Stomach smooth muscle (tissue), 2 donors: ENCODE measurements around the gene PANX2.
A peak's percentile ranks its signal among the peaks of the same experiment; 100 is the strongest.

Experiments
- H3K27ac ChIP-seq: one replicate; pipeline ENCODE4 v1.7.0; 2013; ENCODE audit warnings: mild to moderate bottlenecking, low read length, inconsistent platforms
- H3K27me3 ChIP-seq, 2 donors: one replicate each; pipeline ENCODE4 v1.7.0; 2013; ENCODE audit warnings: low read length in 2 of 2; ENCODE audit not compliant: insufficient read depth in 2 of 2, control insufficient read depth in 1 of 2
- H3K36me3 ChIP-seq, 2 donors: one replicate each; pipeline ENCODE4 v1.7.0; 2013; ENCODE audit warnings: low read length in 2 of 2; ENCODE audit not compliant: control insufficient read depth in 2 of 2, insufficient read depth in 2 of 2
- H3K4me1 ChIP-seq: one replicate; pipeline ENCODE4 v1.7.0; 2013; ENCODE audit warnings: low read length; ENCODE audit not compliant: control insufficient read depth, insufficient read depth
- H3K4me3 ChIP-seq, 2 donors: one replicate each; pipeline ENCODE4 v1.7.0; 2013; ENCODE audit warnings: low read length in 2 of 2
- H3K9ac ChIP-seq, 2 donors: one replicate each; pipeline ENCODE4 v1.7.0; 2013; ENCODE audit warnings: low read length in 2 of 2, mild to moderate bottlenecking in 1 of 2
- H3K9me3 ChIP-seq, 2 donors: one replicate each; pipeline ENCODE4 v1.7.0; 2013; ENCODE audit warnings: low read length in 2 of 2; ENCODE audit not compliant: control insufficient read depth in 2 of 2
- donor health status: healthy.
- donor health status: Pancreatic carcinoma.

The PANX2 gene

GRCh38 chr22:50197000-50197800 is 26.7 kb downstream of the PANX2 start:
- H3K9ac ChIP-seq: no peak overlapping the region
- H3K9me3 ChIP-seq: no peaks in the 10 kb centered on the region
- peaks cover 0 to 6% of the 10 kb centered on the region in 2 donors for H3K36me3 ChIP-seq
- no peaks in the 10 kb centered on the region for H3K27me3 ChIP-seq
- H3K4me1 ChIP-seq: peaks cover 25% of the 10 kb centered on the region
- no peak overlapping the region for H3K27ac ChIP-seq
- H3K4me3 ChIP-seq: no peak overlapping the region

- Histone ChIP-seq H3K36me3 (peaks cover 0 to 6% of the 10 kb centered on the region in 2 donors), H3K4me3 (no peak overlapping the region), H3K27me3 (no peaks in the 10 kb centered on the region), H3K9ac (no peak overlapping the region), H3K4me1 (peaks cover 31% of the 10 kb centered on the region), H3K9me3 (no peaks in the 10 kb centered on the region), H3K27ac (no peak overlapping the region)
Observed at GRCh38 chr22:50197856-50198623, 27.5 kb downstream of the PANX2 start.

- Histone ChIP-seq H3K36me3 (peaks cover 0 to 6% of the 10 kb centered on the region in 2 donors), H3K9me3 (no peaks in the 10 kb centered on the region), H3K4me1 (peaks cover 31% of the 10 kb centered on the region), H3K27ac (no peak overlapping the region), H3K9ac (no peak overlapping the region), H3K27me3 (no peaks in the 10 kb centered on the region), H3K4me3 (no peak overlapping the region)
Observed at GRCh38 chr22:50198624-50199017, 28.1 kb downstream of the PANX2 start.

- peak overlapping the region; percentile 6 for H3K27ac ChIP-seq
- no peaks in the 10 kb centered on the region for H3K9me3 ChIP-seq
- H3K36me3 ChIP-seq: peaks cover 0 to 6% of the 10 kb centered on the region in 2 donors
- peak overlapping the region in 1 of 2 donors; percentile 72 for H3K9ac ChIP-seq
- H3K4me3 ChIP-seq: peak overlapping the region; percentile 65 to 77
- no peaks in the 10 kb centered on the region for H3K27me3 ChIP-seq
- H3K4me1 ChIP-seq: peaks cover 31% of the 10 kb centered on the region
Observed at GRCh38 chr22:50199251-50199721, 28.8 kb downstream of the PANX2 start.

- H3K9me3 ChIP-seq: no peaks in the 10 kb centered on the region
- no peaks in the 10 kb centered on the region for H3K27me3 ChIP-seq
- H3K9ac ChIP-seq: peak overlapping the region; percentile 62 to 72
- peaks cover 0 to under 1% of the 10 kb centered on the region in 2 donors for H3K36me3 ChIP-seq
- peak overlapping the region; percentile 6 for H3K27ac ChIP-seq
- H3K4me1 ChIP-seq: peaks cover 31% of the 10 kb centered on the region
- H3K4me3 ChIP-seq: peak overlapping the region; percentile 65 to 77
Observed at GRCh38 chr22:50199829-50200460, 29.4 kb downstream of the PANX2 start.

GRCh38 chr22:50200461-50201190 is 30.1 kb downstream of the PANX2 start, which contains the start of gene SELENOO:
Gene SELENOO, plus strand, starts transcription at chr22:50201011. Its CDS starts 26 bp downstream, at chr22:50201037.
- Histone ChIP-seq H3K4me3 (peak within 1 kb of the TSS; percentile 73 to 77), H3K4me1 (peaks cover 31% of the 10 kb centered on the region), H3K36me3 (peaks cover 0 to 3% of the 10 kb centered on the region in 2 donors), H3K9me3 (no peaks in the 10 kb centered on the region), H3K27ac (peak within 1 kb of the TSS; percentile 6), H3K9ac (peak within 1 kb of the TSS; percentile 62 to 72), H3K27me3 (no peaks in the 10 kb centered on the region)

- Histone ChIP-seq H3K4me3 (peak overlapping the region; percentile 73 to 77), H3K27ac (no peak overlapping the region), H3K9ac (peak overlapping the region; percentile 62 to 70), H3K4me1 (peaks cover 34% of the 10 kb centered on the region), H3K27me3 (no peaks in the 10 kb centered on the region), H3K9me3 (no peaks in the 10 kb centered on the region), H3K36me3 (peaks cover 0 to 5% of the 10 kb centered on the region in 2 donors)
Observed at GRCh38 chr22:50201191-50202129, 30.9 kb downstream of the PANX2 start.

- Histone ChIP-seq H3K27ac (no peak overlapping the region), H3K4me1 (peaks cover 34% of the 10 kb centered on the region), H3K4me3 (peak overlapping the region; percentile 73 to 77), H3K9ac (peak overlapping the region; percentile 62 to 70), H3K36me3 (peaks cover 0 to 7% of the 10 kb centered on the region in 2 donors), H3K27me3 (no peaks in the 10 kb centered on the region), H3K9me3 (no peaks in the 10 kb centered on the region)
Observed at GRCh38 chr22:50202130-50202666, 31.7 kb downstream of the PANX2 start.

GRCh38 chr22:50203288-50203687 is 32.8 kb downstream of the PANX2 start:
- no peaks in the 10 kb centered on the region for H3K27me3 ChIP-seq
- peaks cover 0 to 13% of the 10 kb centered on the region in 2 donors for H3K36me3 ChIP-seq
- H3K9me3 ChIP-seq: no peaks in the 10 kb centered on the region
- peaks cover 34% of the 10 kb centered on the region for H3K4me1 ChIP-seq
- H3K4me3 ChIP-seq: no peak overlapping the region
- no peak overlapping the region for H3K27ac ChIP-seq
- no peak overlapping the region for H3K9ac ChIP-seq
